ENCODE measurements around the gene TDRD6. TPM values are rescaled to one million over a fixed set of nuclear protein-coding genes. Genes with fewer than 3 reads are reported as not detected.

Gene TDRD6
- polyA plus RNA-seq, 1 of the 3 experiments (the other 2 are of a cell fraction): not detected

DNA sequence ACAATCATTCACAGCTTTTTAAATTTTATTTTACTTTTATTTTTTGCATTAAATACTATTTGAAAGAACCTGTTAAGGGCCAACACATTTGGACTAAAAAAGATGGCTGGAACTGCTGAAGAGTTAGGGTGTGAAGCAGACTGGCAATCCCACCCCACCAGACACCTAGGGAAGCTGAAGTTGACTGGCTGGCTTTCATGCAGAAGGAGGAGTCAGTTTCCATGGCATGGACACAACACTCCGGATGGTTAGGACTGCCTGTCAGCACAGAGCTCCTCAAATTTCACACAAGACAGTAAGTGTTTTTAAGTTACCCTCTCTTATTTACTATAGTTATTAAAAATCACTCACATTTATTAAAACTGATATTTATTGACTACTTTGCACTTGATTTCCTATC, 59.0 kb downstream of the TDRD6 start, which contains the start of gene ANKRD66:
ANKRD66 (plus strand) TSS at position 238 of the 400 bp plus-strand sequence. CDS start 5,016 bp downstream, outside the sequence.
- TF ChIP-seq RCOR1 (IDR thresholded peaks at IDR 0.05; ENCODE audit: low read length) (no peak), RAD21 (IDR thresholded peaks at IDR 0.05; ENCODE audit: low read length) (no peak), FOXM1 (IDR thresholded peaks at IDR 0.05; ENCODE audit: low read depth) (no peak), SMC3 (IDR thresholded peaks at IDR 0.05; ENCODE audit: low read depth, low read length) (no peak), NRF1 (IDR thresholded peaks at IDR 0.05; ENCODE audit: low read depth, low read length) (no peak)
- TF ChIP-seq, protein P1, sequence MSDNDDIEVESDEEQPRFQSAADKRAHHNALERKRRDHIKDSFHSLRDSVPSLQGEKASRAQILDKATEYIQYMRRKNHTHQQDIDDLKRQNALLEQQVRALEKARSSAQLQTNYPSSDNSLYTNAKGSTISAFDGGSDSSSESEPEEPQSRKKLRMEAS (IDR thresholded peaks at IDR 0.05; ENCODE audit: low read depth): no peak
- TF ChIP-seq, protein P2, sequence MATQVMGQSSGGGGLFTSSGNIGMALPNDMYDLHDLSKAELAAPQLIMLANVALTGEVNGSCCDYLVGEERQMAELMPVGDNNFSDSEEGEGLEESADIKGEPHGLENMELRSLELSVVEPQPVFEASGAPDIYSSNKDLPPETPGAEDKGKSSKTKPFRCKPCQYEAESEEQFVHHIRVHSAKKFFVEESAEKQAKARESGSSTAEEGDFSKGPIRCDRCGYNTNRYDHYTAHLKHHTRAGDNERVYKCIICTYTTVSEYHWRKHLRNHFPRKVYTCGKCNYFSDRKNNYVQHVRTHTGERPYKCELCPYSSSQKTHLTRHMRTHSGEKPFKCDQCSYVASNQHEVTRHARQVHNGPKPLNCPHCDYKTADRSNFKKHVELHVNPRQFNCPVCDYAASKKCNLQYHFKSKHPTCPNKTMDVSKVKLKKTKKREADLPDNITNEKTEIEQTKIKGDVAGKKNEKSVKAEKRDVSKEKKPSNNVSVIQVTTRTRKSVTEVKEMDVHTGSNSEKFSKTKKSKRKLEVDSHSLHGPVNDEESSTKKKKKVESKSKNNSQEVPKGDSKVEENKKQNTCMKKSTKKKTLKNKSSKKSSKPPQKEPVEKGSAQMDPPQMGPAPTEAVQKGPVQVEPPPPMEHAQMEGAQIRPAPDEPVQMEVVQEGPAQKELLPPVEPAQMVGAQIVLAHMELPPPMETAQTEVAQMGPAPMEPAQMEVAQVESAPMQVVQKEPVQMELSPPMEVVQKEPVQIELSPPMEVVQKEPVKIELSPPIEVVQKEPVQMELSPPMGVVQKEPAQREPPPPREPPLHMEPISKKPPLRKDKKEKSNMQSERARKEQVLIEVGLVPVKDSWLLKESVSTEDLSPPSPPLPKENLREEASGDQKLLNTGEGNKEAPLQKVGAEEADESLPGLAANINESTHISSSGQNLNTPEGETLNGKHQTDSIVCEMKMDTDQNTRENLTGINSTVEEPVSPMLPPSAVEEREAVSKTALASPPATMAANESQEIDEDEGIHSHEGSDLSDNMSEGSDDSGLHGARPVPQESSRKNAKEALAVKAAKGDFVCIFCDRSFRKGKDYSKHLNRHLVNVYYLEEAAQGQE (IDR thresholded peaks at IDR 0.05; ENCODE audit: low read depth, low read length): no peak
- Histone ChIP-seq H3K4me2 (no peak within 1 kb of the TSS), H3K4me1 (ENCODE audit: control insufficient read depth in 1 of 2, insufficient read depth in 2 of 2, low read depth in 1 of 2, low read length in 1 of 2) (no peaks in the 10 kb centered on the region), H3K4me3 (ENCODE audit: low read depth in 2 of 2, low read length in 1 of 2) (no peak within 1 kb of the TSS), H3K9me2 (no peaks in the 10 kb centered on the region), H2AFZ (ENCODE audit: low read depth) (no peak within 1 kb of the TSS), H3K36me3 (replicated peaks in 1 of 2; ENCODE audit: control insufficient read depth in 1 of 2, insufficient read depth in 2 of 2, low read length in 1 of 2) (no peaks in the 10 kb centered on the region), H3K79me2 (ENCODE audit: insufficient read depth) (no peaks in the 10 kb centered on the region), H3K9ac (no peak within 1 kb of the TSS), H4K20me1 (ENCODE audit: insufficient read depth) (no peaks in the 10 kb centered on the region), H3K9me3 (no peaks in the 10 kb centered on the region), H3K27me3 (ENCODE audit: insufficient read depth) (no peaks in the 10 kb centered on the region), H3F3A (replicated peaks; ENCODE audit: insufficient read depth) (no peaks in the 10 kb centered on the region), H3K27ac (ENCODE audit: low read depth in 2 of 2, low read length in 1 of 2) (no peak within 1 kb of the TSS)
- POLR2A ChIA-PET: no interaction called here
- CTCF ChIA-PET: interaction anchor here (1.3 kb wide), 1 partner anchor 109 kb away, joined by 3 read pairs; no protein-coding TSS in a partner anchor
- 0% methylated on average over 1 of the region's 1 CpG for WGBS (ENCODE audit: low lambda C conversion rate)
- no peak for DNase-seq

DNA sequence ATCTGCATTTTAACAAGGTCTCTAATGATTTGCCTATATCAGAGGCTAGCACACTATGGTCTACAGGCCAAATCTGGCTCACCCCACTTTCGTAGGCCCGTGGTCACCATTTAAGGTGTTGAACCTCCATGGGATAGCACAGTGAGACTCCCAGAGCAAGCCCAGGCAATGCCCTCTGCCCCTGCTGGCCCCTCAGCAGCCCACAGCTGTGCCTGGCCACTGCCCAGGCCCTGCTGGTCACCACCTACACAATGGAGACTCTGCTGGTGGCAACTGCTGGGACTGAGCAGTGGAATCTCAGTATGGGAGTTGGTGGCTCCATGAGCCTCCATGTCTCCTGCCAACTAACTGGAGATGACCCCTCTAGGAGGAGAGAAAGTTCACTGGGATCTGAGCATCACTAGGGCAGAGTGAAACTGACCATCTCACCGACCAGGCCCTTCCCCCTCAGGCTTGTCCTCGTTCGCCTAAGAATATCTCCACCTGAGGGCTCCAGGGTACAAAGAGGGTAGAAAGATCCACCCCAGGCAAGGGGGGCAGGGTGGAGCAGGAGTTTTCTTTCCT, 61.3 kb downstream of the TDRD6 start:
- H2AFZ ChIP-seq (ENCODE audit: low read depth): no peak overlapping the region
- H3K9me2 ChIP-seq: no peaks in the 10 kb centered on the region
- H3K4me1 ChIP-seq (ENCODE audit: control insufficient read depth in 1 of 2, insufficient read depth in 2 of 2, low read depth in 1 of 2, low read length in 1 of 2): no peaks in the 10 kb centered on the region
- no peak overlapping the region for H3K9ac ChIP-seq
- ChIA-PET POLR2A (no interaction called here), CTCF (no interaction called here)
- TF ChIP-seq SMC3 (IDR thresholded peaks at IDR 0.05; ENCODE audit: low read depth, low read length) (no peak), TAF1 (IDR thresholded peaks at IDR 0.05; ENCODE audit: borderline replicate concordance, low read depth, low read length) (no peak), RFX5 (IDR thresholded peaks at IDR 0.05; ENCODE audit: low read length) (no peak), MXI1 (IDR thresholded peaks at IDR 0.05; ENCODE audit: low read depth, low read length) (no peak)
- DNase-seq: no peak
- H3K79me2 ChIP-seq (ENCODE audit: insufficient read depth): no peaks in the 10 kb centered on the region
- no peaks in the 10 kb centered on the region for H4K20me1 ChIP-seq (ENCODE audit: insufficient read depth)
- no peaks in the 10 kb centered on the region for H3F3A ChIP-seq (replicated peaks; ENCODE audit: insufficient read depth)
- WGBS (ENCODE audit: low lambda C conversion rate): 0% methylated on average over 5 of the region's 5 CpGs
- no peaks in the 10 kb centered on the region for H3K27me3 ChIP-seq (ENCODE audit: insufficient read depth)
- no peaks in the 10 kb centered on the region for H3K9me3 ChIP-seq
- no peaks in the 10 kb centered on the region for H3K36me3 ChIP-seq (replicated peaks in 1 of 2; ENCODE audit: control insufficient read depth in 1 of 2, insufficient read depth in 2 of 2, low read length in 1 of 2)
- no peak overlapping the region for H3K4me3 ChIP-seq (ENCODE audit: low read depth in 2 of 2, low read length in 1 of 2)
- no peak overlapping the region for H3K27ac ChIP-seq (ENCODE audit: low read depth in 2 of 2, low read length in 1 of 2)
- H3K4me2 ChIP-seq: no peak overlapping the region

Data from SK-N-SH (cell line).